B cell (primary cell): ENCODE measurements around the gene CTDSP2.

Source experiments
- EZH2 ChIP-seq: IDR thresholded peaks from 2 replicates; pipeline ENCODE4 v1.6.1; 2012; ENCODE audit warnings: borderline replicate concordance, low read depth, mild to moderate bottlenecking, moderate library complexity, low read length; ENCODE audit not compliant: insufficient read depth, poor library complexity, severe bottlenecking
- TF ChIP-seq, protein P1 (sequence below): fragments of 200-600 bp; IDR thresholded peaks from one replicate; pipeline ENCODE4 v1.8.0; 2022; ENCODE audit warnings: antibody characterized with exemption, mild to moderate bottlenecking

- TF ChIP-seq, protein P1, sequence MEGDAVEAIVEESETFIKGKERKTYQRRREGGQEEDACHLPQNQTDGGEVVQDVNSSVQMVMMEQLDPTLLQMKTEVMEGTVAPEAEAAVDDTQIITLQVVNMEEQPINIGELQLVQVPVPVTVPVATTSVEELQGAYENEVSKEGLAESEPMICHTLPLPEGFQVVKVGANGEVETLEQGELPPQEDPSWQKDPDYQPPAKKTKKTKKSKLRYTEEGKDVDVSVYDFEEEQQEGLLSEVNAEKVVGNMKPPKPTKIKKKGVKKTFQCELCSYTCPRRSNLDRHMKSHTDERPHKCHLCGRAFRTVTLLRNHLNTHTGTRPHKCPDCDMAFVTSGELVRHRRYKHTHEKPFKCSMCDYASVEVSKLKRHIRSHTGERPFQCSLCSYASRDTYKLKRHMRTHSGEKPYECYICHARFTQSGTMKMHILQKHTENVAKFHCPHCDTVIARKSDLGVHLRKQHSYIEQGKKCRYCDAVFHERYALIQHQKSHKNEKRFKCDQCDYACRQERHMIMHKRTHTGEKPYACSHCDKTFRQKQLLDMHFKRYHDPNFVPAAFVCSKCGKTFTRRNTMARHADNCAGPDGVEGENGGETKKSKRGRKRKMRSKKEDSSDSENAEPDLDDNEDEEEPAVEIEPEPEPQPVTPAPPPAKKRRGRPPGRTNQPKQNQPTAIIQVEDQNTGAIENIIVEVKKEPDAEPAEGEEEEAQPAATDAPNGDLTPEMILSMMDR = no peak
- no peak for TF ChIP-seq EZH2
Measured at GRCh38 chr12:57853864-57854556, 7.5 kb upstream of the CTDSP2 start.
